Measurements from ENCODE around the gene FMN1.

FMN1 gene, protein sequence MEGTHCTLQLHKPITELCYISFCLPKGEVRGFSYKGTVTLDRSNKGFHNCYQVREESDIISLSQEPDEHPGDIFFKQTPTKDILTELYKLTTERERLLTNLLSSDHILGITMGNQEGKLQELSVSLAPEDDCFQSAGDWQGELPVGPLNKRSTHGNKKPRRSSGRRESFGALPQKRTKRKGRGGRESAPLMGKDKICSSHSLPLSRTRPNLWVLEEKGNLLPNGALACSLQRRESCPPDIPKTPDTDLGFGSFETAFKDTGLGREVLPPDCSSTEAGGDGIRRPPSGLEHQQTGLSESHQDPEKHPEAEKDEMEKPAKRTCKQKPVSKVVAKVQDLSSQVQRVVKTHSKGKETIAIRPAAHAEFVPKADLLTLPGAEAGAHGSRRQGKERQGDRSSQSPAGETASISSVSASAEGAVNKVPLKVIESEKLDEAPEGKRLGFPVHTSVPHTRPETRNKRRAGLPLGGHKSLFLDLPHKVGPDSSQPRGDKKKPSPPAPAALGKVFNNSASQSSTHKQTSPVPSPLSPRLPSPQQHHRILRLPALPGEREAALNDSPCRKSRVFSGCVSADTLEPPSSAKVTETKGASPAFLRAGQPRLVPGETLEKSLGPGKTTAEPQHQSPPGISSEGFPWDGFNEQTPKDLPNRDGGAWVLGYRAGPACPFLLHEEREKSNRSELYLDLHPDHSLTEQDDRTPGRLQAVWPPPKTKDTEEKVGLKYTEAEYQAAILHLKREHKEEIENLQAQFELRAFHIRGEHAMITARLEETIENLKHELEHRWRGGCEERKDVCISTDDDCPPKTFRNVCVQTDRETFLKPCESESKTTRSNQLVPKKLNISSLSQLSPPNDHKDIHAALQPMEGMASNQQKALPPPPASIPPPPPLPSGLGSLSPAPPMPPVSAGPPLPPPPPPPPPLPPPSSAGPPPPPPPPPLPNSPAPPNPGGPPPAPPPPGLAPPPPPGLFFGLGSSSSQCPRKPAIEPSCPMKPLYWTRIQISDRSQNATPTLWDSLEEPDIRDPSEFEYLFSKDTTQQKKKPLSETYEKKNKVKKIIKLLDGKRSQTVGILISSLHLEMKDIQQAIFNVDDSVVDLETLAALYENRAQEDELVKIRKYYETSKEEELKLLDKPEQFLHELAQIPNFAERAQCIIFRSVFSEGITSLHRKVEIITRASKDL (N-terminal part only)

DNA sequence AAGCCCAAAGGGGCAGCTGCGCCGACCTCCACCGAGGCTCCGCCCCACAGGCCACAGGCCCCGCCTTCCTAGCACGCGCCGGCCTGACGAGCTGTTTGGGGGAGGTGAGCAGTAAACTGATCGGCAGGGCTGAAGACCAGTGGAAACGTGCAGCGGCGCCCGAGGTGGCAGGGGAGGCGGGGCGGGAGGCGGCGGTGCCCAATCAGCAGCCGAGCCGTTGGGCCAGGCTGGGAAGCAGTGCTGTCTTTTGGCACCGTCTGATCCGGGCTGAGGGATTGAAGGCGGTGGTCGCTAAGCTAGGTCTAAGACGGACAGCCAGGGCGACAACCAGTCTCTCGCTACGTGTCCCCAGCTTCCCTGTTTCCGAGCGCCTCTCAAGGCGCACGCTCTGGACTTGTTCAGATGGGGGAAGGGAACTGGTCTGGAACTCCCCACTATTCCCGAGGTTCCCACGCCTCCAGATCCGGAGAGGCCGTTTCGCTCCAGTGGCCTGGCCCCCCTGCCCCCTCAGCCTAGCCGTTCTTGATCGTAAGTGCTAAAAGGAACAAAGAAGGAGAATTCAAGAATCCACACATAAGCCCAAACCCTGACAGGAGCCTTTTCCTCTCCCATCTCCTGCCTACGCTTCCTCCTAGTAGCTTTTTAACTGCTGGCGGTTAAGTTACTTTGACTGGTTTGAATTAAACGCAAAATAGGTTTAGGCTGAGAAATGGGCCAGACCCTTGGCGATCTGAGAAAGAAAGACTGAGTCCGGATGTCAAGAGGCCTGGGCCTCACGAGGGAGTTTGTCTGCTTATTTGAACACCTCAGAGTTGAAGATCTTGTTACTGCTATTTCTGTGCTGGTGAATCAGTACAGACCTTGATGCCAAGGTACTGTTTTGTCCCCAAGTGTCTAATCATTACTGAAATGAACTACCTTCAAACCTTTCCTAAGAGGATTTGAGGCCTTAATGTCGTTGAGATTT is at the start of gene FMN1:
TSS of gene FMN1 (minus strand) at position 11 of the 967 bp plus-strand sequence. CDS start 39,800 bp downstream, outside the sequence.
- DNase-seq: peak; percentile 21 to 94 (median 88)

DNA sequence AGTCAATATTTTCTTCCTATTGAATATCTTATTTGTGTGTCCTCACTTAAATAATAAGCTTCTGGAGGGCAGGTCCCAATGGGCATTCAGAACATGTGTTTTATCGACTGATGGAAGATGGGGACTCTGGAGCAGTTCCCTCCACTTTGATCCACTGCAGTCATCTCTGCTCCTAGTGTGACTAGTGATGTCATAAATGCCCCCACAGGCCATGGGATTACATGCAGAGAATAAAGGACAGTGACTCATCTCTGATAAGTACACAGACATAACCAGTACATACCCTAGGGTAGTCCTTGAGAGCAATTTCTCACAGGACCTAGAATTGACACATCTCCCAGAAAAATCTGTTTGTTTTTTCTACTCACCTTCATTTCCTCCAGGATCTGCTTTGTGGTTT is 49.4 kb upstream of the FMN1 start:
- DNase-seq: no peak

DNA sequence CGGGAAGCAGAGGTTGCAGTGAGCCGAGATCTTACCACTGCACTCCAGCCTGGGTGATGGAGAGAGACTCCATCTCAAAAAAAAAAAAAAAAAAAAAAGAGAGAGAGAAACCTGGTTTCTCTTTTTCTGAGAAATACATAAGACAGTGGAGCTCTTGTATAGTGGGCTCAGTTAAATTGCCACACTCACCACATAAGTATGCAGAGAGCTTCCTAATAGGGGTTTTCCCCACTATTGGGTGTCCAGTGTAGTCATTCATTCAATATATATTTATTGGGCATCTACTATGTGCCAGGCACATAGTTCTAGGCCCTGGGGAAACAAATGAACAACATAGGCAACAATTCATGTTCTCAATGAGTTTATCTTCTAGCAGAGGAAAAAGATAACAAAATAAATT is 48.9 kb upstream of the FMN1 start:
- DNase-seq: no peak

DNA sequence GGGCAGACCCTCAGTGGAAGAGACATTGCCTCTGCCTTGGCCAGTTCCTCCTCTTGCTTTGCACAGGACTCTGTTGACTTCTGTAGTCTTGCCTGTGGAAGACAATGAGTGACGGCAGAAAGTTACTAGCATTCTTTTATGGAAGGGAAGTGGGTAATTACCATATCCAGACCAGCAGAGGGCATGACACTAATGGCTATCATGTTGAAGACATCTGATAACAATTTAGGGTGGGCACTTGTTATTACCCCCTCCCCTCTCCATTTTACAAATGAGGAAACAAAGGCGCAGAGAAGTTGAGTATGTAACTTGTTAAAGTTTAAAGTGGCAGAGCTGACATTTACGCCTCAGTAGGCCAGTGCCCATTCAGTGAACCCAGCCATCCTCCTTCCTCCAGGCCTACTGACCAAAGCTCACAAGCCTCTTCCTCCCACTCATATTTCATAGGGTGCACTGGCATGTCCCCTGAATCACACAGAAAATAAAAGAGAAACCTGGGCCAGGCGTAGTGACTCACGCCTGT is 48.2 kb upstream of the FMN1 start:
- DNase-seq: no peak

DNA sequence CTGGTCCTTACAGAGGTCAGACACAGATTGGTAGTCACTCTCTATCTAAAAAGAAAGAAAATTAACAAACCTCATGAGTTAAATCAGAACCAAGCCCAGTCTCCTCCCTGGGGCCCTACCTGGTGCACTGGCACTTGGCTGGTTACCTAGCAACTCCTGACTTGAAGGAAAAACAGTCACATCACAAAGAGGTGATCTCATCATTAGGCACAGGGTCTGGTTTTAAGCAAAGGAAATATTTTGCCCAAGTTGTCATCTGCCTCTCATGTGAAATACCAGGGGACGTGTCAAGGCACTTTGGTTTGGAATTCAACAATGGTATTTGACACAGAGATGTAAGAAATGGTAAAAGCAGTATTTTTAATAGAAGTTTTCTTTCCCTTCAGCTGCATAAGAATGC is 47.7 kb upstream of the FMN1 start:
- no peak for DNase-seq

DNA sequence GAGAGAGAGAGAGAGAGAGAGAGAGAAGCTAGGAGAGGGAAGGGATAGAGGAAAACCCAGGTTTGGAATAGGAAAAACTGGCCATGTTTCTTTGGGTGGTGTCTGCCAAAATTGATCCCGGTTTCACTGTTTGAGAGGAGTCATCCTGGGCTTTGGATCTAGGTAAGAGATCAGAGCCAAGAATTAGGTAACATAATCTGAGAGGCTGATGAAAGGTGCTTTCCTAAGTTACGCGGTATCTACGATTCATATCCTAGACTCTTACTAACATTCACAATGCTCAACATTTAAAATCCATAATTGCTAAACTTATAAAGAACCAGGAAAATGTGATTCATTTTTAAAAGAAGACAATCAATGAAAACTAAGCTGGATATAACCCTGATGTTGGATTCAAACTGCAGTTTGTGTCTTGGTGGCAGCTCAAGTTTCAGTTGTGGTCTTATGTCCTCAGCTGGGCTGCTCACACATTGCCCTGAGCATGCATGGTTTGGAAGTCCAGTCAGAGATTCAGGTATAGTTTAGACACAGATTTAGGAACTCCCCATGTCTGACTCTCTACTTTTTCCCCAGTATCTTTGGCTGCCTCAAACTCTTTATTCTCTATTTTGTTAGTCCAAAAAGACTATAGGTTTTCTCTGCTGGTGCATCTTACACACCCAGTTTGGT is 42.5 kb upstream of the FMN1 start:
- DNase-seq: no peak

DNA sequence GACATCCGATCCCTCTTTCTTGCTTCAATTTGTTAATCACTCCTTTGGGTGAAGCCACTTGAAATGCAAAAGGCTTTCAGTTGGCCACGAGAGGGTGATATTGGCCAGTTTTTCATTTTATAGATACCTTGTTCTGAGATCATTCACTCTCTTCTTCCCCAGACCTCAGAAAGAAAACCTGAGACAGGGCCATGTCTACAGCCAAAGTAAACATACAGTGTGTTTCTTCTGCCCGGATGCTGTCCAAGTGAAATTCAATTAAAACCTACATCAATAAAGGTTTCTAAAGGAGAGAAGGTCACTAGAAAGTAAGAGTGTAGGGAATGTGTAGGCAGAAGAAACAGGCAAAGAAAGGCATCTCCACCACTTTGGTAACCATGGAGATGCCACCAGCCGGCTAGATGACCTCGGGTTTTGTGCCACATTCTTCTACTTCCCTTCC is 39.5 kb upstream of the FMN1 start:
- no peak for DNase-seq

DNA sequence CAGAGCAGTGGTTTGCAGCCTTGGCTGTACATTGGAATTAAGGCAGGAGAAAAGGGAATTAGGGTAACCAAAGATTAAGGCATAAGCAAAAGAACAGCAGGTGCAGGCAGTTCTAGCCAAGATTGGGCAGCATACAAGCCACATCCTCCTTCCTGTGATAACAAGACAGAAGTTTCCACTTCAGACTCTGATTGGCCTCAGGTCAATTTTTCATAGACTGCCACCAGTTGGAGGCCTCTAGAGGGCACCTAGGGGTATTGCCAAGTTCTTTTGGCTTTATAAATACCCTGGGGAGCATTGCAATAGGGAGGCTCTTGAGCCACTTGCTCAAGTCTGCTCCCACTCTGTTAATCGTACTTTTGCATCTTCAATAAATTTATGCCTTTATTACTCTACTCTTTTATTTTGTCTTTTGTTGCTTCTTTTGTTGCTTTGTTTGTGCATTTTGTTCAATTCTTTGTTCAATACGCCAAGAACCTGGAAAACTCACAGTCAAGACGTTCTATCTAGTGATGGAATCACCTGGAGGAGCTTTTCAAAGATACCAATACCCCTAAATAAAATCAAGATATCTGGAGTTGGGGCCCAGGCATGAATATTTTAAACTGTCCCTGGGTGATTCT is 32.2 kb upstream of the FMN1 start:
- no peak for DNase-seq

DNA sequence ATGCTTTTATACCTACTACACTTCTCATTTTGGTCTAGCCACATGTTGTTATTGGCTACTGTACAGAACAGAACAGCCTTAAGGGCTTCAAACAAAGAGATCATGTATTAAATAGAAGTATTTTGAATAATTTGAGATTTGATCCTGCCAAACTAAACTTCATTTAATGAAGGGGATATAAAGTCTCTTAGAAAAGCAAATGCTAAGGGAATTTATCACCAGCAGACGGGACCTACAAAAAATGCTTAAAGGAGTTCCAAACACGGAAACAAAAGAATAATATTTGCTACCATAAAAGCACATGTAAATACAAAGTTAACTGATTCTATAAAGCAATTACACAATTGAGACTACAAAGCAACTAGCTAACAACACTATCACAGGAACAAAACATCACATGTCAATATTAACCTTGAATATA is 23.6 kb upstream of the FMN1 start:
- DNase-seq: no peak

DNA sequence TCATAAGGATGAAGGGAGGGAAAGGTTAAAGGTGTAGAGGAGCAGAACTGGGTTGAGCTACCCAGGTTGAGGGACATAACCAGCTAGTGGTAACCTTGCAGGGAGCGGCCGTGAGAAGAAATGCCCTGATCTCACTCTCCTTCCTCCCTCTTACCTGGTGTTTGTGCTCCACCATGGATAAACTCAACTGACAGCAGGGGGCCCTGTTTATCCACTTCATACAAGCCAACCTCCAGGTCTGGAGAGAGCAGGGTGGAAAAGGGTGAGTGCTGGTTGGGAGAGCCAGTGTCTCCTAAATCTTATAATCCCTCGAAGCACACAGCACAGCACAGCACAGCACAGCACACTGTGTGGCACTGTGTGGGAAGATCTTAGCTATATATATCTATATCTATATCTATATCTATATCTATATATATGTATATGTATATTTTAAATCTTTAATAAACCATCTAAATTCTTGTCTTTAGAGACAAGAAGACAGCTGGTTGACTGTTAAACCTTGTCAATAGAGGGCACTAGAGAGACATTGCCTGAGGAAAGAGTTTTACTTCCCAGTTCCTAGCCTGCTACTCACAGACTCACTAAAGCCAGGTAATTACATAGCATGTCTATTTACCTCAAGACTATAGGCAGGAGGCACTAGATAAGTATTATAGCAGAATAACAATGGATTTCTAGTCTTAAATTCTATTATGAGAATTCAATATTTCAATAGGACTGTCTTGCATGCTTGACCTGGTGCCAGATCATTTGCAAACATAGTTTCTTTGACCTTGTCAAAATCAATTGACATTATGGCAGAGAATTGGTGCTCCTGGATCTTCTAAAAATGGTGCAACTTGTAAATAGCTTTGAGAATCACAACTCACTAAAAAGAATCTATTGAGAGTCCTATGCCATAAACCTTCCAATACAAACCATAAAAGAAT is 21.7 kb upstream of the FMN1 start:
- no peak for DNase-seq

DNA sequence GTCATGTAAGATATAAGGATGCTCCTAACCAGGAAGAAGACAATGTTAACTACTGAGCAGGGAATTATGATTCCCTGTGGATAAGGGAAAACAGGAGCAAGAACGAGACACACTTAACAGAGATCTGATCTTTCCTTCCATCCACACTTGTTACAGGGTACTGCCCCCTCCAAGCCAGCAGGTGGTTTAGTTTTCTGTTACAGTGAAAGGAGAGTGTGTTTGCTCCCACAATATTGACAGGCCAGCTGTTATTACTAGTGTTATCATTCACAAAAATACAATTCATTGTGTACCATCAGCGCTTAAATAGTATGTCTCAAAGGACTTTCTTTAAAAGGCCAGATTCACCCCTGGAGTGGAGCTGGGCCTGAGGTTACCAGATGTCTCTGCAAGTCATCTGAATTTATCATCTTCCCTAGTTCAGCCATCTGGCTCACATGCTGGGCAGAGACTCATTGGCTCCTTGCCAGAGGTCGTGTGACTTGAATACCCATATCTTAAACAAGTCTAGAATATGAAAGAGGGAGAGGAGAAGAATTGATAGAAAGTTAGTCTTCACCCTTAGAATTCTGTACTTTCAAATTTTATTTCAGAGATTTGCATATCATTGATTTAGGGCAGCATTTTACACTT is 16.8 kb upstream of the FMN1 start:
- DNase-seq: no peak

DNA sequence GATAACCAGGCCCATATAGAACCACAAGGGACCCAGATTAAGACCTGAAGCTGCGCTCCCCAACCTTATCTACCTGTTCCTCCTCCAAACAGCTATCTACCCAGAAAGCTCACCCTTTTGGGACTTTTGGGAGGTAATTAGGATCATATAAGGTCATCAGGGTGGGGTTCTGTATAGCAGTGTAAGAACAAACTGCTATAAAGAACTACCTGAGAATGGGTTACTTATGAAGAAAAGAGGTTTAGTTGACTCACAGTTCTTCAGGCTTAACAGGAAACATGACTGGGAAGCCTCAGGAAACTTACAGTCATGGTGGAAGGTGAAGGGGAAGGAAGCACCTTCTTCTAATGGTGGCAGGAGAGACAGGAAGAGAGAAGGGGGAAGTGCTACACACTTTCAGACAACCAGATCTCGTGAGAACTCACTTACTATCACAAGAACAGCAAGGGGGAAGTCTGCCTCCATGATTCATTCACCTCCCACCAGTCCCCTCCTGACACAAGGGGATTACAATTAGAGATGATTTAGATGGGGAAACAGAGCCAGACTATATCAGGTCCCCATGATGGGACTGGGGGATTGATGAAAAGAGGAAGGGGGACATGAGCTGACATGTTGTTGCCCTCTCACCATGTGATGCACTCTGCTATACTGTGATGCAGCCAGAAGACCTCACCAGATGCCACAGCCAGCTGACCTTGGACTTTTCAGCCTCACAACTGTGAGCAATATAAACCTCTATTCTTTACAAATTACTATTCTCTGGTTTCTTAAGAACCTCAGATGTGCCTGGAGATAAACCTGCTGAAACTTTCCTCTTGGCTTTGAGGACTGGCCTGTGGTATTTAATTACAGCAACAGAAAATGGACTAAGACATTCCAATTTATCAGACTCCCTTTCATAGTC is 15.3 kb upstream of the FMN1 start:
- DNase-seq: no peak

DNA sequence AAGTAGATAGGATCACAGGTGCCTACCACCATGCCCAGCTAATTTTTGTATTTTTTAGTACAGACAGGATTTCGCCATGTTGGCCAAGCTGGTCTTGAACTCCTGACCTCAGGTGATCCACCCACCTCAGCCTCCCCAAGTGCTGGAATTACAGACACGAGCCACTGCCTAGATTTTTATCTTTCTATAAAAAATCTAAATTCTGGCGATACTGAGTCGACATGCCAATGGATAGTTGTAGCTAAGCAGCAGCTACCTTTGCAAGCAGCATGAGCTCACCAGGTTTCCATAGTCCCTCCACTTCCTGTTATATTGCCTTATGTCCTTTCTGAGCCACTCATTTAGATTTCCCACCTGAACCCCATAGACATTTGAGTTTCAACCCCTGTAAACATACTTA is 13.1 kb upstream of the FMN1 start:
- no peak for DNase-seq

DNA sequence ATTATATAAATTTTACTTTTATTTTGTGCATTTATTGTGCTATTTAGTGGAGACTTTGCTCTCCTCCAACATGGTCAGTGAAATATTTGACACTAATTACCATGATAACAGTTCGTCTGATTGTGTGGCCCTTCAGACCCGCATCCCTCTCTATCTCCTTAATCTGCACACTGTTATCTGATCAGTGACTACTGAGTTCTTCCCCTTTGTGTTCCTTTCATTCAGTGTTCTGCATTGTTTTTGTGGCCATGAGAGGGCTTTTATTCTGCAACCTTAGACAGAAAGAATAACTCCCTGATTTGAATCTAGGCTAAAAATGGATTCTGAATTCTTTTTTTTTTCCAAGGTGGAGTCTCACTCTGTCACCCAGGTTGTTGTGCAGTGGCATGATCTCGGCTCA is 11.9 kb upstream of the FMN1 start:
- no peak for DNase-seq

DNA sequence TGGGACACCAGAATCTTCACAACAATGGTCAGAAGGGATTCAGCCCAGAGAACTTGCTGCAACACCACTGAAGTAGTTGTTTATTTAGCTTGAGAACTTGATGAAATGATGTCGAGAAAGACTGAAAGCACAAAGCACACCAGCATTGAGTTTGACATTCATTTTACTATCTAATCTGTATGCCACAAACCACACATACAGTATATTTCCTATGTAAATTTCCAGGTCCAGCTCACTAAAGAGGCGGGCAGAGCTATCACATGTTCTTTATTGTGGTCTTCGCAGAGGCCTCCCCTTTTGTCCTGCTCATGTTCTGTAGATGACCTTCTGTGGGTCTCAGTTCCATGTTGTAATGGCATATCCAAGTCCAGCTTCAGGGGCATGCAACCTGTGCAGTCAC is 10.4 kb upstream of the FMN1 start:
- no peak for DNase-seq

DNA sequence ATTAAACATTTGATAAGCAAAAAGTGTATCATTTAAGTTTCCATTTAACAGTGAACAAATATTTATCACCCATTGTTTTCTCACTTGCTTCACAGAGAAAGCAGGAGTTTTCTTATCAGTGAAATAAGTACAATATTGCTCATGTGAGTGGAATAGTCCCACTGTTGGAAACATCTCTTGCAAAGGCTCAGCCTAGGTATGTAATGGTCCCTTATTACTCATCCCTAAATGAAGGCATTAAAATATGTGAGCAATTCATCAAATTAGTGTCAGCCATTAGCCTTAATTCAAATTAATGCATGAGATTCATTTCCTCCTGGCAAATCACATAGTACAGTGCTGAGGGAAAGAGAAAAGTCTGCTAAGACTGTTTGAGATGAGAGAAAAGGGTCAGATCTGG is 9.6 kb upstream of the FMN1 start:
- DNase-seq: no peak

DNA sequence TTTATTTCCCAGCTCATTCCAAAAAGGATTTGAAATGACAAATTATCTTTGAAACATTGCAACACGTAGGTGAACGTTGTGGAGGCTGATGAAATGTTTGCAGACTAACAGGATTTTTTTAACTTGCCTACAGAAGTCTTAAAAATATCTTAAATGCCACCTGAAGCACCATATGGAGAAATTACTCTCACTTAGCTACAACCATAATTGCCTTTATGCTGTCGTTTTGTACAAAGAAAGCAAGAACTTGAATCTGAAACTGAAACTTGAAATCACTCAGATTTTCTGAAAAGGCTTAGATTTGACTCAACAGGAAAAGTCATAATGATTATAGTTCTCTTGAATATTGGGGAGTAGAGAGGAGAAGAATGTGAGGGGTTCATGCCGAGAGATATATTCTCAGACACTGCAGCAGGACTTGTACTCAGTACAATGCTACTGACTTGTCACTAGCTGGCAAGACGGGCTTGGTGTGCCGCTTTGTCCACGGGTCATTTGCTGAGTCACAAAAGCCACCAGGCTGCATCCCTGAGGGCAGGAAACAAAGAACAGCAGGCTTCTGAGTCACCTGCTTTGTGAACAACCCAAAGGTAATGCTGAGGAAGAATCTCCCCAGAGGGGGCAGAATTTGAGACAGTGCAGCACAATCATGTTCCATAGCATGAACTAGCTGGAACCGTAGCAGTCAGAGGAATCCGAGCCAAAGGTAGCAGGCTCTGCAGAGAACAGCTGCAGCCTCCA is 7.1 kb upstream of the FMN1 start:
- peak in 6 of 14 donors; percentile 1 to 51 (median 27) for DNase-seq
